HCEC 1CT (cell line): Measurements from ENCODE around the gene FOXC1.
A peak's percentile ranks its signal among the peaks of the same experiment; 100 is the strongest.

ENCODE experiments used
- DNase-seq: peaks from one replicate; pipeline ENCODE4 v3.0.0-alpha.2; 2017

FOXC1 gene

GRCh38 chr6:1600063-1600763 lies 9.5 kb upstream of the FOXC1 start:
- no peak for DNase-seq

DNA sequence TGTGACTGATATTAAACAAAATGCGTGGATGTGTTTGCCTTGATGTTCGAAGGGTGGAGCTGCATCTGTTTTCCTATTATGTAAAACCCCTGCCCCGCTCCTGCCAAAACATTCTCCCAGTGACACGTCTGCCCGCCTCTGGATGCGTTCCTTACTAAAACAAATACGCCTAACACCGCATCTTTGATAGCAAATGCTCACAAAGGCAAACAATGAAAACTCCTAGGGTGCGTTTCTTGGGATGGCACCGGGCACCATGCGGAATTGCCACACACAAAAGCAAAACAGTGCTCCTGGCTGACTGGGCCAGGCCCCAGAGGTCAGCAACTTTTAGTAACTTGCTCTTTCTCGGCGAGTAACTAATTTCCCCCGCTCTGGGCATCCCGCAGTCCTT lies 9.0 kb upstream of the FOXC1 start:
- DNase-seq: no peak

DNA sequence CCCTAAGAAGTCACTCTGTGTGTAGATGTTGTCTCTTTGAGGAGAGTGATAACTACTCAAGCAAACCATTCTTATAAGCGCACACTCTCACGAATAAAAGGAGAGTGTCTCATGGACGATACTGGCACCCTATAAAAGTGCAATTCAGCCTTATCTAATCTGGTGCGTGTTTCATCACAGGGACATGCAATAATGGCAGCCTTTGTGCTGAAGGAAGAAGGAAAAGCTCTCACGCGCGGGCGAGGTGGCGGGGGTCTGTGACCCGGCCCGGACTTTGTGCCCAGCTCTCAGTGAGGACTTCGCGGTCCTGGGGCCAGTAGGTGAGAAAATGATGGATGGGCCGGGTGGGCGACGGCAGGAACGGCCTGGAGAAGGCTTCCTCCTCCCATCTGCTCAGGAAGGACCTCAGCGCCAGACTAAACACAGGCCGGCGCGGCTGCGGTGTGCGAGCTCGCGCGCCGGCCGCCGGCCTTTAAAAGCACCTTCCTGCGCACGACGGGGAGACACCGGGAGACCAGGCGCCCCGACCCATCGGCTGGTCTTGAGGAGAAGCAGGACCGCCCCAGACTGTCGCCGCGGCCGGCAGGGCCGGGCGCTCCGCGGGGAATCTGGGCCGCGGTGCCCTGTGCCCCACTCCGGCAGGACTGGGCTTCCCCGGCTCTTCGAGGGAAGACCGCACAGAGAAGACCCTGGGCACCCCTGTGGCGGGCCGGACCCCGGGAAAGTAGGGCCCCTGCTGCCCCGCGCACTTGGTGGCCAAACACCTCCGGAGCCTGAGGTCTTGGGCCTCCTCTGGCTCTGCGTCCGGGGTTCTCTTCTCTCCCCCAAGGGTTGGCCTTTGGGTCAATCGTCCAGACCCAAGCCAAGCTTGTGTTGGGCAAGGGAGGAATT lies 8.3 kb upstream of the FOXC1 start:
- DNase-seq: no peak

DNA sequence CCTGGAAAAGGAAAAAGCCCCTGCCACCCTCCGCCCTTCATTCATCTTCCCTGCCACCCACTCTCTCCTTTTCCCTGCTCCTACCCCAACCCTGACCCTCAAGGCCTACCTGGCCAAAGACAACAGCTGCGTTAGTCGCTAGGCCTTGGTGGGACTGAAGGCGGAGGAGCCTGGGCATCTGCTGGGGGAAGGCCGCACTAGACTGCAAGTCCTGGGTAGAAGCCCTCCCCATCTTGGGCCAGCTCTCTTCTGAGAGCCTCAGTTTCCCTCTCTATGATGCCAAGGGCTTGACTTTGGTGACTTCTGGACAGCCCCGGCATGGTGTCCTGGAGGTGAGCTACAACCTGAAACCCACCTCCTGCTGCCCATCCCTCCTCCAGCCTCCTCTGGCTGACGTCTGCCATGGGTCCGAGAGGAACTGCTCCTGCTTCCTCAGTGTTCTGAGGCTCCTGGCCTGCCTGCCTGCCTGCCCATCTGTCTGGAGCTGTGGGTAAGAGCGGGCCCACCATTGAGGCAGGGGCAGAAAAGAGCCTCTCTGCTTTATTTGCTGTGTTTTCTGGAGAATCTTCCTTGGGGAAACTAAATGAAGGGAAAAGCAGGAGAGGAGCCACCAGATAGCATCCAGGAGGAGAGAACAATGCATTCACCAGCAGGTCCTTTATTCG lies 7.5 kb upstream of the FOXC1 start:
- DNase-seq: no peak

GRCh38 chr6:1603708-1604107 lies 6.0 kb upstream of the FOXC1 start:
- no peak for DNase-seq

GRCh38 chr6:1604158-1605003 lies 5.3 kb upstream of the FOXC1 start:
- peak; percentile 30 for DNase-seq

GRCh38 chr6:1605004-1605892 lies 4.5 kb upstream of the FOXC1 start:
- DNase-seq: no peak

DNA sequence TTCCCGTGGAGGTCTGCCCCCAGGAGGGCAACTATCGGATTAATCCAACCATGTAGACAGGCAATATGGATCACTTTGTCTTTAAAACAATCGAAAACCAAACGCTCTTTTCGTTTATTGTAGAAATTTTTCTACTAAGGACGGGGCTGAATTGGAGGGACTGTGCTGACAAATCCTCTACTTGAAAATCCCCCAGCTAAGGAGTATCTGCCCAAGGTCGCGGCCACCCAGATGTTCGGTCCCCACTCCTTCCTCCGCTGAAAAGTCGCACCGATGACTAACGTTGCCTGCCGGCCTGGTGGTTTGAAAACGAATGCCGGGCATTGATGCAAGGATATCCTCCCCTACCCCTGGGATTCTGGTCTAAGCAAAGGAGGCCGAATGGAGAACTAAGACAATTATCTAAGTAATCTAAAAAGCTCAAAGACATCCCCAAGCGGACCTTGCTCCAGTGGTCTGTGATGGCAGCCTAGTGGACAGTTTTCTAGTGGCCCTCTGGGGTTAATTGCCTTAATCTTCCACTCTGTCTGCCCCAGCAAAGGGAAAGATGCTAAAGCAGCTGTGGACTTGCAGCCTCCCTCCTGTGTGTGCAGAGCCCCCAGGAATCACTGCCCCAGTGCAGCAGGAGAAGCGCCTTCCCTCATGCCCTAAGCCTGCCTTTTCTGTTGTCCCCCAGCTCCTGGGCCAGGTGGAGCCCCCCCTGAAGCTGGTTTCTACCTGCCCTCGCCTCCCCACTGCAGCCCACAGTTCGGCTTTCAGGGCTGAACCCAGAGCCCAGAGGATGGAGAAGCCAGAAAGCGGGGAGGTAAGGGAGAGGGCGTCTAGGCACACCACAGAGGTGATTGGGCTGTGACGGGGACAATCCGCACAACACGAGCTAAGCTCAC lies 3.6 kb upstream of the FOXC1 start:
- no peak for DNase-seq

DNA sequence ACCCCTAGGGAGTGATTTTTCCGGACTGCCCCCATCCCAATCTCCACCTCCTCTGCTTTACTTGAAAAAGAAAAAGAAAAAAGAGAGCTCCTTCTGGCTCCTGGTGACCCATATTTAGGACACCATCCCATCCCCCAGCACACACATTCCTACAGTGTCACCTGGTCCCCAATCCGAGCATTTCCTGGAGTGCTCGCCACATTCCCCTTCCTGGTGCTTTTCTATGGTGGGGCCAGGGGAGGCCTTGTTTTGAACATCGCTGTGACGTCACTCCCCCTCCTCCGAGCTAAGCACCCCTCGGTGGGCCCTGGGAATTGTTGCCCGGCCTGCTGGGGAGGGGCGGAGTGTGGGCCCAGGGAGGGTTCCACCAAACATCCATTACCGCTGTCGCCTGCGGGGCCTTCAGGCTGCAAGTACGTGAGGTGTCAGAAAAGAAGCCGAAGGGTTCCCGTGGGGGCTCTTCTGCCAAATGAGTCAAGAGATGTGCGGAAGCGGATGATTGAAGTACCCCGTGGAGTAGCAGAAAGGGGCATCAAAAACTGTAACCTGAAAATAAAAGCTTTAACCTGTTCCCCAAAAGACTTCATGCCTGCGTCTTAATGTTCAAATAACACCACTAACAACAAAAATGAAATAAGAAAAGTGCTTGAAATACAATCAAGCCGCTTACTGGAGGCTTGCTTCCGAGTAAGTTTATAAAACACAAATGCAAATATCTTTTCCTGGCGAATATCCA lies 2.8 kb upstream of the FOXC1 start:
- DNase-seq: no peak

DNA sequence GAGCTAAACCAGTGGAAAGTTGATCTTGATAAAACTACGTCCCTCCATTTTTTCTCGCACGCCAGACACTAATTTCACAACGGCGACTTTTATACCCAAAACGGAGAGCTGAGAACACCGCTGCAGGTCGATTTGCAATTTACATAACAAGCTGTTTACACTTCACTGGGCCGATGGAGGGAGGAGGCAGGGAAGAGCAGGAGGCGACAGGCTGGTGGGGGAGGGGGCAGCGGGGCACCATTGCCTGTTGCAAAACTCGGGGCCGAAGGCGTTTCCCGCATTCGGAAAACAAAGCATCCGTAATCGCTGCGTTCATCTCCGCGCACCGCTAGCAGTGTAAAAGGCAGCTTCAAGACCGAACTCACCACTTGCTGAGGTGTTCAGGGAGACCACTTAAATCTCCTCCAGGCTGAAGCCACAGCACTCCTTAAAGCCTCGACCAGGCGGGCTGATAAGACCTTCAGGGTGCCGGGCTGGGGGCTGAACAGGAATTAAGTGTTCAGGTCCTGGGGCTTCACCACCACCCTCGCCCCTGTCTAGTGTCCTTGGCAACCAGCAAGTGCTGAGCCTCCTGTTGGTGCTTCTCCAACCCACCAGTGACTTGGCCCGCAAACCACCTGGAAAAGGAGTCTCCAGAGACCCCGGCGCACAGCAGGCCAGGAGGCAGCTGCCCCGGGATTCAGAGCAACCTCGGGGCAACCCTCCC lies 2.0 kb upstream of the FOXC1 start:
- no peak for DNase-seq

- no peak for DNase-seq
Measured at GRCh38 chr6:1608222-1609040, 1.3 kb upstream of the FOXC1 start.

GRCh38 chr6:1609041-1609647 lies 571 bp upstream of the FOXC1 start:
- no peak for DNase-seq

DNA sequence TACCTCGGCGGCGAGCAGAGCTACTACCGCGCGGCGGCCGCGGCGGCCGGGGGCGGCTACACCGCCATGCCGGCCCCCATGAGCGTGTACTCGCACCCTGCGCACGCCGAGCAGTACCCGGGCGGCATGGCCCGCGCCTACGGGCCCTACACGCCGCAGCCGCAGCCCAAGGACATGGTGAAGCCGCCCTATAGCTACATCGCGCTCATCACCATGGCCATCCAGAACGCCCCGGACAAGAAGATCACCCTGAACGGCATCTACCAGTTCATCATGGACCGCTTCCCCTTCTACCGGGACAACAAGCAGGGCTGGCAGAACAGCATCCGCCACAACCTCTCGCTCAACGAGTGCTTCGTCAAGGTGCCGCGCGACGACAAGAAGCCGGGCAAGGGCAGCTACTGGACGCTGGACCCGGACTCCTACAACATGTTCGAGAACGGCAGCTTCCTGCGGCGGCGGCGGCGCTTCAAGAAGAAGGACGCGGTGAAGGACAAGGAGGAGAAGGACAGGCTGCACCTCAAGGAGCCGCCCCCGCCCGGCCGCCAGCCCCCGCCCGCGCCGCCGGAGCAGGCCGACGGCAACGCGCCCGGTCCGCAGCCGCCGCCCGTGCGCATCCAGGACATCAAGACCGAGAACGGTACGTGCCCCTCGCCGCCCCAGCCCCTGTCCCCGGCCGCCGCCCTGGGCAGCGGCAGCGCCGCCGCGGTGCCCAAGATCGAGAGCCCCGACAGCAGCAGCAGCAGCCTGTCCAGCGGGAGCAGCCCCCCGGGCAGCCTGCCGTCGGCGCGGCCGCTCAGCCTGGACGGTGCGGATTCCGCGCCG lies 994 bp downstream of the FOXC1 start:
- no peak for DNase-seq

GRCh38 chr6:1611322-1611571 lies 1.5 kb downstream of the FOXC1 start:
- DNase-seq: no peak

GRCh38 chr6:1611572-1612298 lies 2.0 kb downstream of the FOXC1 start:
- DNase-seq: peak; percentile 19

DNA sequence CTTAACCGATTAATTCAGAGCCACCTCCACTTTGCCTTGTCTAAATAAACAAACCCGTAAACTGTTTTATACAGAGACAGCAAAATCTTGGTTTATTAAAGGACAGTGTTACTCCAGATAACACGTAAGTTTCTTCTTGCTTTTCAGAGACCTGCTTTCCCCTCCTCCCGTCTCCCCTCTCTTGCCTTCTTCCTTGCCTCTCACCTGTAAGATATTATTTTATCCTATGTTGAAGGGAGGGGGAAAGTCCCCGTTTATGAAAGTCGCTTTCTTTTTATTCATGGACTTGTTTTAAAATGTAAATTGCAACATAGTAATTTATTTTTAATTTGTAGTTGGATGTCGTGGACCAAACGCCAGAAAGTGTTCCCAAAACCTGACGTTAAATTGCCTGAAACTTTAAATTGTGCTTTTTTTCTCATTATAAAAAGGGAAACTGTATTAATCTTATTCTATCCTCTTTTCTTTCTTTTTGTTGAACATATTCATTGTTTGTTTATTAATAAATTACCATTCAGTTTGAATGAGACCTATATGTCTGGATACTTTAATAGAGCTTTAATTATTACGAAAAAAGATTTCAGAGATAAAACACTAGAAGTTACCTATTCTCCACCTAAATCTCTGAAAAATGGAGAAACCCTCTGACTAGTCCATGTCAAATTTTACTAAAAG lies 2.7 kb downstream of the FOXC1 start:
- DNase-seq: no peak
